Hepatocyte (in vitro differentiated cells): ENCODE results near the gene CRIP3. TPM values are rescaled to one million over a fixed set of nuclear protein-coding genes. Genes with fewer than 3 reads are reported as not detected.

ENCODE experiments used
- DNase-seq: peaks from one replicate; pipeline ENCODE4 v3.0.0-alpha.2; 2016; ENCODE audit warnings: low spot score
- H2AFZ ChIP-seq: fragments of 200-600 bp; sonication (generic); 2 replicates; pipeline ENCODE4 v1.6.0; 2016; ENCODE audit warnings: antibody characterized with exemption, mild to moderate bottlenecking
- H3K27ac ChIP-seq: fragments of 200-600 bp; sonication (generic); 2 replicates; pipeline ENCODE4 v1.5.1; 2016; ENCODE audit warnings: mild to moderate bottlenecking
- H3K27me3 ChIP-seq: fragments of 200-600 bp; sonication (generic); 2 replicates; pipeline ENCODE4 v1.6.1; 2016
- H3K36me3 ChIP-seq: fragments of 200-600 bp; sonication (generic); replicated peaks from 2 replicates; pipeline ENCODE4 v1.5.1; 2016; ENCODE audit warnings: low read depth; ENCODE audit not compliant: insufficient read depth
- H3K4me1 ChIP-seq: fragments of 200-600 bp; sonication (generic); 2 replicates; pipeline ENCODE4 v1.5.1; 2016; ENCODE audit warnings: mild to moderate bottlenecking, moderate library complexity; ENCODE audit not compliant: insufficient read depth
- H3K4me2 ChIP-seq: fragments of 200-600 bp; sonication (generic); 2 replicates; pipeline ENCODE4 v1.6.0; 2016
- H3K4me3 ChIP-seq: fragments of 200-600 bp; sonication (generic); 2 replicates; pipeline ENCODE4 v1.5.1; 2016; ENCODE audit warnings: mild to moderate bottlenecking
- H3K79me2 ChIP-seq: fragments of 200-600 bp; sonication (generic); 2 replicates; pipeline ENCODE4 v1.6.0; 2017; ENCODE audit warnings: mild to moderate bottlenecking
- H3K9me2 ChIP-seq: fragments of 200-600 bp; sonication (generic); replicated peaks from 2 replicates; pipeline ENCODE4 v1.6.0; 2017; ENCODE audit warnings: mild to moderate bottlenecking; ENCODE audit not compliant: insufficient read depth
- H3K9me3 ChIP-seq: fragments of 200-600 bp; sonication (generic); 2 replicates; pipeline ENCODE4 v1.5.1; 2016; ENCODE audit warnings: low read depth, mild to moderate bottlenecking
- H4K20me1 ChIP-seq: fragments of 200-600 bp; sonication (generic); 2 replicates; pipeline ENCODE4 v1.6.0; 2016; ENCODE audit warnings: mild to moderate bottlenecking; ENCODE audit not compliant: insufficient read depth, poor library complexity, severe bottlenecking
- CTCF ChIP-seq: fragments of 200-600 bp; sonication (generic); IDR thresholded peaks from 2 replicates; pipeline ENCODE4 v1.5.1; 2016; ENCODE audit warnings: antibody characterized with exemption, mild to moderate bottlenecking; ENCODE audit not compliant: poor library complexity
- EZH2 ChIP-seq: fragments of 200-600 bp; sonication (generic); IDR thresholded peaks from 2 replicates; pipeline ENCODE4 v1.6.1; 2016; ENCODE audit warnings: antibody characterized with exemption, mild to moderate bottlenecking, borderline replicate concordance
- EZH2phosphoT487 ChIP-seq: fragments of 200-600 bp; sonication (generic); IDR thresholded peaks from one replicate; pipeline ENCODE4 v1.6.1; 2018; ENCODE audit warnings: antibody characterized with exemption, mild to moderate bottlenecking, low read depth, moderate library complexity; ENCODE audit not compliant: unreplicated experiment, severe bottlenecking
- WGBS: methylation state at CpG from one replicate; pipeline ENCODE4 v1.1.6; 2016; ENCODE audit warnings: low lambda C conversion rate; ENCODE audit errors: missing lambda C conversion rate; 5-methylcytosine and 5-hydroxymethylcytosine counted together
- polyA plus RNA-seq: library from polyadenylated mRNA; unstranded; fragments of >200 nt; fragmentation: Nextera tagmentation; extraction: Ambion mirVana; gene quantifications from 2 replicates; pipeline ENCODE4 v1.2.1, GENCODE V29; 2016
- total RNA-seq: library from RNA; depleted of rRNA; stranded (reverse); fragments of >200 nt; gene quantifications from 2 replicates; pipeline ENCODE4 v1.2.3, GENCODE V29; 2014

CRIP3 gene
- total and polyA plus RNA-seq, 2 experiments from 2014 or later: 0.80 to 1.5 TPM

GRCh38 chr6:43269273-43270007 is 39.2 kb downstream of the CRIP3 start:
- no peaks in the 10 kb centered on the region for H3K79me2 ChIP-seq
- TF ChIP-seq CTCF (no peak), EZH2 (no peak), EZH2phosphoT487 (no peak)
- peak overlapping the region; percentile 79 for H3K4me2 ChIP-seq
- H3K36me3 ChIP-seq: no peaks in the 10 kb centered on the region
- DNase-seq: peak; percentile 68
- H3K4me1 ChIP-seq: peaks cover 49% of the 10 kb centered on the region
- no peak overlapping the region for H3K4me3 ChIP-seq
- no peaks in the 10 kb centered on the region for H3K27me3 ChIP-seq
- H3K9me2 ChIP-seq: no peaks in the 10 kb centered on the region
- H4K20me1 ChIP-seq: no peaks in the 10 kb centered on the region
- WGBS: 6% methylated on average over 42 of the region's 44 CpGs
- no peaks in the 10 kb centered on the region for H3K9me3 ChIP-seq
- H3K27ac ChIP-seq: peak overlapping the region; percentile 92
- no peak overlapping the region for H2AFZ ChIP-seq

- H3K4me3 ChIP-seq: no peak overlapping the region
- no peaks in the 10 kb centered on the region for H3K79me2 ChIP-seq
- H3K9me3 ChIP-seq: no peaks in the 10 kb centered on the region
- no peak overlapping the region for H2AFZ ChIP-seq
- H3K36me3 ChIP-seq: no peaks in the 10 kb centered on the region
- DNase-seq: no peak
- H3K4me1 ChIP-seq: peaks cover 47% of the 10 kb centered on the region
- TF ChIP-seq EZH2phosphoT487 (no peak), CTCF (no peak), EZH2 (no peak)
- peak overlapping the region; percentile 92 for H3K27ac ChIP-seq
- H3K27me3 ChIP-seq: no peaks in the 10 kb centered on the region
- H3K9me2 ChIP-seq: no peaks in the 10 kb centered on the region
- WGBS: 90% methylated on average over 10 of the region's 10 CpGs
- H4K20me1 ChIP-seq: no peaks in the 10 kb centered on the region
- H3K4me2 ChIP-seq: peak overlapping the region; percentile 79
Observed at GRCh38 chr6:43268782-43269272, 39.8 kb downstream of the CRIP3 start.

- Histone ChIP-seq H3K27me3 (no peaks in the 10 kb centered on the region), H3K4me1 (peaks cover 47% of the 10 kb centered on the region), H3K36me3 (no peaks in the 10 kb centered on the region), H3K4me2 (no peak overlapping the region), H3K9me3 (no peaks in the 10 kb centered on the region), H2AFZ (no peak overlapping the region), H3K79me2 (no peaks in the 10 kb centered on the region), H3K9me2 (no peaks in the 10 kb centered on the region), H4K20me1 (no peaks in the 10 kb centered on the region), H3K4me3 (no peak overlapping the region), H3K27ac (peak overlapping the region; percentile 92)
- DNase-seq: no peak
- WGBS: 67% methylated on average over 3 of the region's 3 CpGs
- TF ChIP-seq EZH2phosphoT487 (no peak), CTCF (no peak), EZH2 (no peak)
Observed at GRCh38 chr6:43268355-43268700, 40.3 kb downstream of the CRIP3 start.
